ENCODE results near the gene SMNDC1. TPM values are rescaled to one million over a fixed set of nuclear protein-coding genes. Genes with fewer than 3 reads are reported as not detected.

SMNDC1 gene
- total RNA-seq (2014; rRNA removed; shearing (Covaris generic)) = 4.0 and 6.6 TPM in 2 replicates

GRCh38 chr10:110304780-110305421, at the start of gene SMNDC1:
Gene SMNDC1, minus strand, starts transcription at chr10:110304920. Its CDS starts 1,333 bp downstream, at chr10:110303587.
- Histone ChIP-seq H3K27ac (peak within 1 kb of the TSS; percentile 78), H3K4me3 (peak within 1 kb of the TSS; percentile 84), H3K9me3 (replicated peaks) (no peaks in the 10 kb centered on the region), H3K4me1 (replicated peaks) (peaks cover 12% of the 10 kb centered on the region), H3K36me3 (peaks cover 46% of the 10 kb centered on the region), H3K27me3 (replicated peaks) (no peaks in the 10 kb centered on the region)
- peak; percentile 96 to 99 for DNase-seq (ENCODE audit: low read depth in 1 of 2, low spot score in 2 of 2)

GRCh38 chr10:110354322-110354766, 49.6 kb upstream of the SMNDC1 start:
- H3K4me3 ChIP-seq = no peak overlapping the region
- H3K27ac ChIP-seq = peak overlapping the region; percentile 65
- H3K27me3 ChIP-seq (replicated peaks) = no peaks in the 10 kb centered on the region
- DNase-seq (ENCODE audit: low read depth in 1 of 2, low spot score in 2 of 2) = peak; percentile 76 to 86
- peaks cover 46% of the 10 kb centered on the region for H3K4me1 ChIP-seq (replicated peaks)
- no peaks in the 10 kb centered on the region for H3K9me3 ChIP-seq (replicated peaks)
- no peaks in the 10 kb centered on the region for H3K36me3 ChIP-seq

GRCh38 chr10:110353244-110354119, 48.8 kb upstream of the SMNDC1 start:
- peak overlapping the region; percentile 65 for H3K27ac ChIP-seq
- no peaks in the 10 kb centered on the region for H3K36me3 ChIP-seq
- peak; percentile 79 to 80 for DNase-seq (ENCODE audit: low read depth in 1 of 2, low spot score in 2 of 2)
- H3K27me3 ChIP-seq (replicated peaks) = no peaks in the 10 kb centered on the region
- H3K4me3 ChIP-seq = no peak overlapping the region
- no peaks in the 10 kb centered on the region for H3K9me3 ChIP-seq (replicated peaks)
- H3K4me1 ChIP-seq (replicated peaks) = peaks cover 46% of the 10 kb centered on the region

GRCh38 chr10:110352930-110353243, 48.2 kb upstream of the SMNDC1 start:
- DNase-seq (ENCODE audit: low read depth in 1 of 2, low spot score in 2 of 2) = no peak
- no peaks in the 10 kb centered on the region for H3K9me3 ChIP-seq (replicated peaks)
- H3K27ac ChIP-seq = peak overlapping the region; percentile 65
- H3K36me3 ChIP-seq = no peaks in the 10 kb centered on the region
- no peak overlapping the region for H3K4me3 ChIP-seq
- peaks cover 44% of the 10 kb centered on the region for H3K4me1 ChIP-seq (replicated peaks)
- no peaks in the 10 kb centered on the region for H3K27me3 ChIP-seq (replicated peaks)

GRCh38 chr10:110350812-110351211, 46.1 kb upstream of the SMNDC1 start:
- no peaks in the 10 kb centered on the region for H3K27me3 ChIP-seq (replicated peaks)
- peaks cover 26% of the 10 kb centered on the region for H3K4me1 ChIP-seq (replicated peaks)
- H3K9me3 ChIP-seq (replicated peaks) = no peaks in the 10 kb centered on the region
- no peak overlapping the region for H3K4me3 ChIP-seq
- H3K27ac ChIP-seq = no peak overlapping the region
- no peak for DNase-seq (ENCODE audit: low read depth in 1 of 2, low spot score in 2 of 2)
- no peaks in the 10 kb centered on the region for H3K36me3 ChIP-seq

GRCh38 chr10:110349831-110350230, 45.1 kb upstream of the SMNDC1 start:
- Histone ChIP-seq H3K4me3 (no peak overlapping the region), H3K9me3 (replicated peaks) (no peaks in the 10 kb centered on the region), H3K27me3 (replicated peaks) (no peaks in the 10 kb centered on the region), H3K36me3 (no peaks in the 10 kb centered on the region), H3K27ac (no peak overlapping the region), H3K4me1 (replicated peaks) (peaks cover 30% of the 10 kb centered on the region)
- no peak for DNase-seq (ENCODE audit: low read depth in 1 of 2, low spot score in 2 of 2)

GRCh38 chr10:110349386-110349785, 44.7 kb upstream of the SMNDC1 start:
- Histone ChIP-seq H3K4me3 (no peak overlapping the region), H3K27me3 (replicated peaks) (no peaks in the 10 kb centered on the region), H3K4me1 (replicated peaks) (peaks cover 27% of the 10 kb centered on the region), H3K27ac (no peak overlapping the region), H3K9me3 (replicated peaks) (no peaks in the 10 kb centered on the region), H3K36me3 (no peaks in the 10 kb centered on the region)
- no peak for DNase-seq (ENCODE audit: low read depth in 1 of 2, low spot score in 2 of 2)

- Histone ChIP-seq H3K36me3 (no peaks in the 10 kb centered on the region), H3K4me3 (no peak overlapping the region), H3K27me3 (replicated peaks) (no peaks in the 10 kb centered on the region), H3K9me3 (replicated peaks) (no peaks in the 10 kb centered on the region), H3K4me1 (replicated peaks) (peaks cover 16% of the 10 kb centered on the region), H3K27ac (no peak overlapping the region)
- DNase-seq (ENCODE audit: low read depth in 1 of 2, low spot score in 2 of 2) = no peak
Observed at GRCh38 chr10:110348336-110348735, 43.6 kb upstream of the SMNDC1 start.

GRCh38 chr10:110346914-110347313, 42.2 kb upstream of the SMNDC1 start:
- Histone ChIP-seq H3K4me1 (replicated peaks) (peaks cover 4% of the 10 kb centered on the region; the same call in 1 of the 2 replicates), H3K9me3 (replicated peaks) (no peaks in the 10 kb centered on the region), H3K36me3 (no peaks in the 10 kb centered on the region), H3K27me3 (replicated peaks) (no peaks in the 10 kb centered on the region), H3K4me3 (no peak overlapping the region), H3K27ac (no peak overlapping the region)
- no peak for DNase-seq (ENCODE audit: low read depth in 1 of 2, low spot score in 2 of 2)

GRCh38 chr10:110345286-110345685, 40.6 kb upstream of the SMNDC1 start:
- H3K36me3 ChIP-seq = no peaks in the 10 kb centered on the region
- DNase-seq (ENCODE audit: low read depth in 1 of 2, low spot score in 2 of 2) = no peak
- H3K27ac ChIP-seq = no peak overlapping the region
- H3K4me3 ChIP-seq = no peak overlapping the region
- H3K9me3 ChIP-seq (replicated peaks) = no peaks in the 10 kb centered on the region
- no peaks in the 10 kb centered on the region for H3K27me3 ChIP-seq (replicated peaks)
- peaks cover 4% of the 10 kb centered on the region; the same call in 1 of the 2 replicates for H3K4me1 ChIP-seq (replicated peaks)

- no peaks in the 10 kb centered on the region for H3K36me3 ChIP-seq
- no peak overlapping the region for H3K27ac ChIP-seq
- peaks cover 4% of the 10 kb centered on the region; the same call in 1 of the 2 replicates for H3K4me1 ChIP-seq (replicated peaks)
- H3K9me3 ChIP-seq (replicated peaks) = no peaks in the 10 kb centered on the region
- no peak for DNase-seq (ENCODE audit: low read depth in 1 of 2, low spot score in 2 of 2)
- no peak overlapping the region for H3K4me3 ChIP-seq
- H3K27me3 ChIP-seq (replicated peaks) = no peaks in the 10 kb centered on the region
Observed at GRCh38 chr10:110344622-110345021, 39.9 kb upstream of the SMNDC1 start.

GRCh38 chr10:110343947-110344346, 39.2 kb upstream of the SMNDC1 start:
- Histone ChIP-seq H3K4me1 (replicated peaks) (peaks cover 4% of the 10 kb centered on the region; the same call in 1 of the 2 replicates), H3K36me3 (no peaks in the 10 kb centered on the region), H3K27me3 (replicated peaks) (no peaks in the 10 kb centered on the region), H3K27ac (no peak overlapping the region), H3K9me3 (replicated peaks) (no peaks in the 10 kb centered on the region), H3K4me3 (no peak overlapping the region)
- no peak for DNase-seq (ENCODE audit: low read depth in 1 of 2, low spot score in 2 of 2)

GRCh38 chr10:110340816-110341215, 36.1 kb upstream of the SMNDC1 start:
- Histone ChIP-seq H3K27ac (no peak overlapping the region), H3K36me3 (no peaks in the 10 kb centered on the region), H3K4me1 (replicated peaks) (peaks cover 27% of the 10 kb centered on the region), H3K9me3 (replicated peaks) (no peaks in the 10 kb centered on the region), H3K4me3 (no peak overlapping the region), H3K27me3 (replicated peaks) (no peaks in the 10 kb centered on the region)
- DNase-seq (ENCODE audit: low read depth in 1 of 2, low spot score in 2 of 2) = no peak

- no peak overlapping the region for H3K4me3 ChIP-seq
- no peaks in the 10 kb centered on the region for H3K9me3 ChIP-seq (replicated peaks)
- H3K36me3 ChIP-seq = no peaks in the 10 kb centered on the region
- no peak overlapping the region for H3K27ac ChIP-seq
- H3K4me1 ChIP-seq (replicated peaks) = peaks cover 33% of the 10 kb centered on the region
- no peaks in the 10 kb centered on the region for H3K27me3 ChIP-seq (replicated peaks)
- DNase-seq (ENCODE audit: low read depth in 1 of 2, low spot score in 2 of 2) = no peak
Observed at GRCh38 chr10:110340122-110340521, 35.4 kb upstream of the SMNDC1 start.
